ENCODE results near the gene TAF8.
A peak's percentile ranks its signal among the peaks of the same experiment; 100 is the strongest.

TAF8 gene

DNA sequence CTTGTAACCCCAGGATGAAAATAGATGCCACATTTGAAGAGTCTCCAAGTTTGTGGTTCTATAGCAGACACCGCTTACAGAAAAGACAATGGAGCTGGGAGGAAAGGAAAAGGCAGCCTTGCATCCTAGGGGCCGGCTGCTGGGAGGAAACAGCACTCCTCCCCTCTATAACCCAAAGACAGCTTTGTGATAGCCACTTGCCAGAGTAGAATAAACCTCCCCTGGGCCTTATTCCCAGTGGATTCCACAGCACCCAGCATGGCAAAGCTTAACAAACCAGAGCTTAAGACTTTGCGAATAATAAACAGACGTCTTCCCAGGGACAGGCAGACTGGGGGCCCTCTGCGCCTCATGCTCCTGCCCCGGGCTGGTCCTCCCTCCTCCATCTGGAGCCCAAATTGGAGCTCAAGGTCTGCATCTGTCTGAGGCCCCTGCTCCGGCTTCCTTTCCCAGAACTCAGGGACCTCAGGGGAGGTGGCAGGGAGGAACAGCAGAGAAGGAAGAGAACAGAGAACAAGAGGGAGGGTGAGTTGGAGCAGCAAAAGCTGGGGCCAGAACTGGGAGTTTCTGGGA, 8.8 kb upstream of the TAF8 start:
- Mint-ChIP-seq H3K4me1 (ENCODE audit: low read depth) (peaks cover 91% of the 10 kb centered on the region), H3K36me3 (ENCODE audit: low read depth) (no peaks in the 10 kb centered on the region), H3K9me3 (no peaks in the 10 kb centered on the region), H3K27me3 (no peaks in the 10 kb centered on the region), H3K27ac (peak overlapping the region; percentile 97), H3K4me3 (peak overlapping the region; percentile 63)

GRCh38 chr6:42042108-42042507, 8.2 kb upstream of the TAF8 start:
- peak overlapping the region; percentile 63 for H3K4me3 Mint-ChIP-seq
- no peaks in the 10 kb centered on the region for H3K27me3 Mint-ChIP-seq

GRCh38 chr6:42043787-42044475, 6.4 kb upstream of the TAF8 start:
- peak overlapping the region; percentile 63 for H3K4me3 Mint-ChIP-seq
- no peaks in the 10 kb centered on the region for H3K27me3 Mint-ChIP-seq
- peaks cover 92% of the 10 kb centered on the region for H3K4me1 Mint-ChIP-seq (ENCODE audit: low read depth)
- H3K36me3 Mint-ChIP-seq (ENCODE audit: low read depth), result no peaks in the 10 kb centered on the region
- no peaks in the 10 kb centered on the region for H3K9me3 Mint-ChIP-seq
- H3K27ac Mint-ChIP-seq, result peak overlapping the region; percentile 97

More at GRCh38 chr6:42042108-42042507, 8.2 kb upstream of the TAF8 start:
- H3K27ac Mint-ChIP-seq, result peak overlapping the region; percentile 97
- peaks cover 94% of the 10 kb centered on the region for H3K4me1 Mint-ChIP-seq (ENCODE audit: low read depth)
- H3K36me3 Mint-ChIP-seq (ENCODE audit: low read depth), result no peaks in the 10 kb centered on the region
- H3K9me3 Mint-ChIP-seq, result no peaks in the 10 kb centered on the region

- Mint-ChIP-seq H3K36me3 (ENCODE audit: low read depth) (no peaks in the 10 kb centered on the region), H3K9me3 (no peaks in the 10 kb centered on the region), H3K27ac (peak overlapping the region; percentile 97), H3K4me1 (ENCODE audit: low read depth) (peaks cover 87% of the 10 kb centered on the region), H3K4me3 (peak overlapping the region; percentile 89), H3K27me3 (no peaks in the 10 kb centered on the region)
Measured at GRCh38 chr6:42045538-42046460, 4.5 kb upstream of the TAF8 start.

DNA sequence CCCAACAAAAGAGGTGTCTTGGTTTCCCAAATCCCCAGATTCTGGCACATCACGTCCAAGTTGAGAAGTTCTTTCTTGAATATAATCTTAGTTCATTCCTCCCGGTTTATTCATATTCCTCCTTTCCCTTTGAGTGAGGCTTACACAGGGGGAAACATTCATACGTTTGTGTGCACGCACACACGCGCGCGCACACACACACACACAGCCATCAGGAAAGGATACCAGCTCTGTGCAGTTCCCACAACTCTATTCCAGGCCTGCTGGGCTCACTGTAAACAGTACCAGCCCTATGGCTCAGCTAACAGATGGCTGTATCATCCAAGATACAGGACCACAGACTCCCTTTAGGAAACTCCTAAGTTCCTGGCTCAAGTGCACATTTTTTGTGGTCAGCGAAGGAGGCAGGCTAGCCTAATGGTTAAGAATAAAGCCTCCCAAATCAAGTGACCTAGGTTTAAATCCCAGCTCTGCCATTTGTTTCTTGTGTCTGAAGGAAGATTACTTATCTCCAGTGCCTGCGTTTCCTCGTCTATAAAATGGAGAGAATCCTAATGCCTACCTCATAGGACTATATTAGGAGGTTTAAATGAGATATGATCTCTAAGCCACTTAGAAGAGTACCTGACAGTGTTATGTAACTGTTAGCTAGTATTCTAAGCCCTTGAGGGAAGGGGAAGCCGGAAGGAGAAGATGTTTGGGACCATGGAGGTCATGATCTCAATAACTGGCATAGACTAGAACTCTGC, 3.7 kb upstream of the TAF8 start:
- peak overlapping the region; percentile 83 for H3K27ac Mint-ChIP-seq
- H3K4me1 Mint-ChIP-seq (ENCODE audit: low read depth), result peaks cover 87% of the 10 kb centered on the region
- peaks cover under 1% of the 10 kb centered on the region for H3K36me3 Mint-ChIP-seq (ENCODE audit: low read depth)
- H3K9me3 Mint-ChIP-seq, result no peaks in the 10 kb centered on the region
- H3K27me3 Mint-ChIP-seq, result no peaks in the 10 kb centered on the region
- peak overlapping the region; percentile 89 for H3K4me3 Mint-ChIP-seq

- peaks cover 86% of the 10 kb centered on the region for H3K4me1 Mint-ChIP-seq (ENCODE audit: low read depth)
- H3K9me3 Mint-ChIP-seq, result no peaks in the 10 kb centered on the region
- H3K36me3 Mint-ChIP-seq (ENCODE audit: low read depth), result peaks cover 5% of the 10 kb centered on the region
- no peak overlapping the region for H3K27ac Mint-ChIP-seq
- no peaks in the 10 kb centered on the region for H3K27me3 Mint-ChIP-seq
- H3K4me3 Mint-ChIP-seq, result peak overlapping the region; percentile 89
Measured at GRCh38 chr6:42047213-42047590, 3.1 kb upstream of the TAF8 start.

DNA sequence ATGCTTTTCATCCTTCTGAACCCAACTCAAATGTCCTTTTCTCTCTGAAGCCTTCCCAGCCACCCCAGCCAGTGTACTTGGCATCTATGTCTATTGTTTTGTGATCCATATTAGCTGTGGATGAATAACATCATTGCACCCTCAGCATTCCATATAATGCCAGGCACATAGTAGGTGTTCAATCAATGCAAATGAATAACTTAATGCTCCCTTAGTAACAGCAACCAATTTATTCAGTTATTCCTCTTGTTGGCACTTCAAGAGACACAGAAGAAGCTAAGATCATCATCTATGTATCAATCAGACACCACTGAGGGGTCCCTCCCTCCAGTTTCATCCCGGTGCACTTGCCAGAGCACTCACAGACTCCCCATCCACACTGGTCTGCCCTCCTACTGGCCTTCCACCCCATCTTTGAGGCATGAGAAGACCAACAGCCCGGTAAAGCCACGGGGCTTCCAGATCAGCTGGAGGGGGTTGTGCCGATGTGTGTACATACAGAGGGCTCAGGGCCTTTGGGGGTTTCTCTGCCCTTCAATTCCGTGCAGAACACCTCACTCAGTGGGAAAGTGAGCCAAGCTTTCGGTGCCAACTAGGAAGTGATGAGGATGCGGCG, 2.4 kb upstream of the TAF8 start:
- H3K9me3 Mint-ChIP-seq, result no peaks in the 10 kb centered on the region
- peak overlapping the region; percentile 74 for H3K27ac Mint-ChIP-seq
- peaks cover 10% of the 10 kb centered on the region for H3K36me3 Mint-ChIP-seq (ENCODE audit: low read depth)
- H3K27me3 Mint-ChIP-seq, result no peaks in the 10 kb centered on the region
- peaks cover 85% of the 10 kb centered on the region for H3K4me1 Mint-ChIP-seq (ENCODE audit: low read depth)
- peak overlapping the region; percentile 89 for H3K4me3 Mint-ChIP-seq

DNA sequence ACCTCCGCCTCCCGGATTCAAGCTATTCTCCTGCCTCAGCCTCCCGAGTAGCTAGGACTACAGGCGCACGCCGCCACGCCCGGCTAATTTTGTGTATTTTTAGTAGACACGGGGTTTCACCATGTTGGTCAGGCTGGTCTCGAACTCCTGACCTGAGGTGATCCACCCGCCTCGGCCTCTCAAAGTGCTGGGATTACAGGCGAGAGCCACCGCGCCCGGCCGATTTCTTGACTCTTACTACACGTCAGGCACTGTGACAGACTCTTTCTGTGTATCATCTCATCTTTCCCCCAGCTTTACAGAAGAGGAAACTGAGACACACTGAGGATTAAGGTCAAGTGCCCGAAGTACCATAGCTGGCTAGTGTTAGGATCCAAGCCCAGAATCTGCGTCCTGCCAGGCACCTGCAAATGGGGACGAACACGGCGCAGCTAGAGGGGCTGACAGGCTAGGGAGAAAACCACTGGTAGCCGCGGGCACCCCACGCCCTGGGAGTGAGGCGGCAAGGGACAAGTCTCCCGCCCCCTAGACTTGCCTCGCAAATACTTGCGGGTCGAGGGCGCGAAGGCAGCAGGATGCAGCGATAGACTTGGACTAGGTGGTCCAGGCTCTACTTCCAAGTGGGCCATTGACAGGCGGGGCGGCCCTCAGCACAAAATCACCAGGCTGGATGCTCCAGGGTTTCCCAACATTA, 1.1 kb upstream of the TAF8 start:
- H3K4me1 Mint-ChIP-seq (ENCODE audit: low read depth), result peaks cover 84% of the 10 kb centered on the region
- H3K9me3 Mint-ChIP-seq, result no peaks in the 10 kb centered on the region
- H3K4me3 Mint-ChIP-seq, result peak overlapping the region; percentile 89
- H3K27me3 Mint-ChIP-seq, result no peaks in the 10 kb centered on the region
- H3K36me3 Mint-ChIP-seq (ENCODE audit: low read depth), result peaks cover 23% of the 10 kb centered on the region
- H3K27ac Mint-ChIP-seq, result peak overlapping the region; percentile 98

DNA sequence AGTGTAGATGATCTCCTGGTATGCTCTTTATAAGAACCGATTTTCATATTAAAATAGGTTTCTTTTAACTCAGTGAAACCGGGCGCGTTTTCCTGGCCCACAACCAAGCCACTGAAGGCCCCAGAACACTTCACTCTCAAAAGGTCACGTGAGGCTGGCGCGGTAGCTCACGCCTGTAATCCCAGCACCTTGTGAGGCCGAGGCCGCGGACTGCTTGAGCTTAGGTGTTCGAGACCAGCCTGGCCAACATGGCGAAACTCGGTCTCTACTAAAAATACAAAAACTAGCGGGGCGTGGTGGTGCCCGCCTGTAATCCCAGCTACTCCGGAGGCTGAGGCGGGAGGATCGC, 402 bp upstream of the TAF8 start:
- no peaks in the 10 kb centered on the region for H3K9me3 Mint-ChIP-seq
- H3K4me3 Mint-ChIP-seq, result peak overlapping the region; percentile 89
- no peaks in the 10 kb centered on the region for H3K27me3 Mint-ChIP-seq
- peaks cover 79% of the 10 kb centered on the region for H3K4me1 Mint-ChIP-seq (ENCODE audit: low read depth)
- peak overlapping the region; percentile 98 for H3K27ac Mint-ChIP-seq
- H3K36me3 Mint-ChIP-seq (ENCODE audit: low read depth), result peaks cover 25% of the 10 kb centered on the region

DNA sequence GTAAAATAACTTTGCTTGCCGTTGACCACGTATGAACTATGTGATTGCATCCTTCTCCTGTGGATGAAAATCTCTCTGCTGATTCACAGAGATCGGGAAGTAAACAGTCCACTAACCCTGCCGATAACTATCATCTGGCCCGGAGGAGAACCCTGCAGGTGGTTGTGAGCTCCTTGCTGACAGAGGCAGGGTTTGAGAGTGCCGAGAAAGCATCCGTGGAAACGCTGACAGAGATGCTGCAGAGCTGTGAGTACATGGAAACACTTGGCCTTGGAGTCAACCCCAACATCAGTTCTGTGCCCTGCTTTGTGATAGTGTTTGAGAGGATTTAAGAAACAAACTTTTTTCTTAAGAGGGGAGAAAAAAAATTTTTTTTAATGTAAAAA, 937 bp downstream of the TAF8 start:
- H3K27ac Mint-ChIP-seq, result peak overlapping the region; percentile 98
- H3K27me3 Mint-ChIP-seq, result no peaks in the 10 kb centered on the region
- H3K4me3 Mint-ChIP-seq, result peak overlapping the region; percentile 89
- peaks cover 36% of the 10 kb centered on the region for H3K36me3 Mint-ChIP-seq (ENCODE audit: low read depth)
- H3K9me3 Mint-ChIP-seq, result no peaks in the 10 kb centered on the region
- H3K4me1 Mint-ChIP-seq (ENCODE audit: low read depth), result peaks cover 69% of the 10 kb centered on the region

- no peaks in the 10 kb centered on the region for H3K27me3 Mint-ChIP-seq
- no peak overlapping the region for H3K27ac Mint-ChIP-seq
- no peak overlapping the region for H3K4me3 Mint-ChIP-seq
- peaks cover 58% of the 10 kb centered on the region for H3K36me3 Mint-ChIP-seq (ENCODE audit: low read depth)
- H3K4me1 Mint-ChIP-seq (ENCODE audit: low read depth), result peaks cover 51% of the 10 kb centered on the region
- no peaks in the 10 kb centered on the region for H3K9me3 Mint-ChIP-seq
Measured at GRCh38 chr6:42053601-42054000, 3.3 kb downstream of the TAF8 start.

- Mint-ChIP-seq H3K4me3 (no peak overlapping the region), H3K9me3 (no peaks in the 10 kb centered on the region), H3K36me3 (ENCODE audit: low read depth) (peaks cover 80% of the 10 kb centered on the region), H3K27ac (no peak overlapping the region), H3K27me3 (no peaks in the 10 kb centered on the region), H3K4me1 (ENCODE audit: low read depth) (peaks cover 4% of the 10 kb centered on the region)
Measured at GRCh38 chr6:42059743-42060142, 9.4 kb downstream of the TAF8 start.

GRCh38 chr6:42066156-42066675, 15.9 kb downstream of the TAF8 start:
- peaks cover 32% of the 10 kb centered on the region for H3K36me3 Mint-ChIP-seq (ENCODE audit: low read depth)
- H3K4me3 Mint-ChIP-seq, result no peak overlapping the region
- H3K27ac Mint-ChIP-seq, result no peak overlapping the region
- no peaks in the 10 kb centered on the region for H3K9me3 Mint-ChIP-seq
- no peaks in the 10 kb centered on the region for H3K4me1 Mint-ChIP-seq (ENCODE audit: low read depth)
- H3K27me3 Mint-ChIP-seq, result no peaks in the 10 kb centered on the region

DNA sequence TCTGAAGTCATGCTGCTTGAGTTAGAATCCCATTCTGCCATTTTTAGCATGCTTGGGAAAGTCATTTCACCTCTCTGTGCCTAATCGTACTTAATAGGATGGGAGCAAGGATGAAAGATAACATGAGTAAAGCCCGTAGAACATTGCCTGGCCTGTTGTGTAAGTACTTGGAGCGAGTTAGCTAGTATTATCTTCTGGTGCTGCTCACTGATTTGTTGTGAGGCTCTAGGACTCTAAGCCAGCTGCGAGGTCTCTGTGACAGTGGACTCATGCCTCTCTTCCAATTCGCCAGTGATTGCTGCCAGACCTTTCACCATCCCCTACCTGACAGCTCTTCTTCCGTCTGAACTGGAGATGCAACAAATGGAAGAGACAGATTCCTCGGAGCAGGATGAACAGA, 17.8 kb downstream of the TAF8 start:
- Mint-ChIP-seq H3K27ac (no peak overlapping the region), H3K27me3 (no peaks in the 10 kb centered on the region), H3K4me3 (no peak overlapping the region), H3K9me3 (no peaks in the 10 kb centered on the region), H3K4me1 (ENCODE audit: low read depth) (no peaks in the 10 kb centered on the region), H3K36me3 (ENCODE audit: low read depth) (peaks cover 32% of the 10 kb centered on the region)
